Neuronal stem cell (in vitro differentiated cells): Measurements from ENCODE around the gene KIAA2012.

Experiments used
- DNase-seq: peaks from one replicate; pipeline ENCODE4 v3.0.0-alpha.2; 2013; ENCODE audit warnings: low spot score
- H2AFZ ChIP-seq: one replicate; pipeline ENCODE4 v1.6.1; 2013; ENCODE audit warnings: mild to moderate bottlenecking, low read length, inconsistent platforms
- H2AK5ac ChIP-seq: 2 replicates; pipeline ENCODE4 v1.6.1; 2013; ENCODE audit warnings: low read depth, mild to moderate bottlenecking, inconsistent platforms, low read length, moderate library complexity, mixed read lengths
- H2BK120ac ChIP-seq: 2 replicates; pipeline ENCODE4 v1.6.1; 2013; ENCODE audit warnings: low read depth, mild to moderate bottlenecking, inconsistent platforms, low read length, moderate library complexity, mixed read lengths
- H2BK12ac ChIP-seq: one replicate; pipeline ENCODE4 v1.6.1; 2013; ENCODE audit warnings: low read length, inconsistent platforms
- H2BK15ac ChIP-seq: 2 replicates; pipeline ENCODE4 v1.6.1; 2013; ENCODE audit warnings: mild to moderate bottlenecking, low read length, inconsistent platforms, mixed read lengths
- H2BK5ac ChIP-seq: one replicate; pipeline ENCODE4 v1.6.1; 2013; ENCODE audit warnings: inconsistent platforms, mild to moderate bottlenecking, low read length, moderate library complexity
- H3K14ac ChIP-seq: one replicate; pipeline ENCODE4 v1.6.1; 2013; ENCODE audit warnings: low read length, inconsistent platforms
- H3K18ac ChIP-seq: 2 replicates; pipeline ENCODE4 v1.6.1; 2013; ENCODE audit warnings: low read length, inconsistent platforms
- H3K23ac ChIP-seq: 2 replicates; pipeline ENCODE4 v1.6.1; 2013; ENCODE audit warnings: low read depth, mild to moderate bottlenecking, mixed read lengths, low read length, inconsistent platforms; ENCODE audit not compliant: poor library complexity
- H3K27ac ChIP-seq: replicated peaks from 3 replicates; pipeline ENCODE4 v1.5.1; 2013; ENCODE audit warnings: low read length, inconsistent platforms
- H3K27me3 ChIP-seq, 3 experiments: 2 replicates each; pipeline ENCODE4 v1.6.1; 2013; ENCODE audit warnings: low read length in 3 of 3, mild to moderate bottlenecking in 2 of 3, inconsistent platforms in 1 of 3, low read depth in 1 of 3, mixed read lengths in 1 of 3, moderate library complexity in 1 of 3; ENCODE audit not compliant: control insufficient read depth in 3 of 3, insufficient read depth in 3 of 3
- H3K36me3 ChIP-seq, 2 donors: replicated peaks in 1 of 2; 2 replicates each; pipeline ENCODE4 v1.6.1; 2013; ENCODE audit warnings: low read length in 2 of 2; ENCODE audit not compliant: control insufficient read depth in 2 of 2, insufficient read depth in 2 of 2
- H3K4ac ChIP-seq: 2 replicates; pipeline ENCODE4 v1.6.1; 2013; ENCODE audit warnings: inconsistent platforms, mild to moderate bottlenecking, low read length, moderate library complexity
- H3K4me1 ChIP-seq, 2 donors: 1 replicate in 1 of 2; 2 replicates in 1 of 2; pipeline ENCODE4 v1.6.1; 2013; ENCODE audit warnings: low read length in 2 of 2, low read depth in 1 of 2; ENCODE audit not compliant: control insufficient read depth in 2 of 2, insufficient read depth in 1 of 2
- H3K4me2 ChIP-seq: one replicate; pipeline ENCODE4 v1.6.1; 2013; ENCODE audit warnings: mild to moderate bottlenecking, low read length, inconsistent platforms; ENCODE audit not compliant: insufficient read depth, poor library complexity, severe bottlenecking
- H3K4me3 ChIP-seq, 2 donors: 2 replicates each; pipeline ENCODE4 v1.5.1; 2013; ENCODE audit warnings: low read length in 2 of 2, mild to moderate bottlenecking in 2 of 2, inconsistent platforms in 1 of 2, moderate library complexity in 1 of 2
- H3K79me1 ChIP-seq: one replicate; pipeline ENCODE4 v1.6.1; 2013; ENCODE audit warnings: low read depth, mild to moderate bottlenecking, inconsistent platforms, low read length, moderate library complexity
- H3K9ac ChIP-seq: one replicate; pipeline ENCODE4 v1.6.1; 2013; ENCODE audit warnings: mild to moderate bottlenecking, low read depth, low read length, inconsistent platforms; ENCODE audit not compliant: poor library complexity
- H3K9me3 ChIP-seq, 2 donors: replicated peaks in 1 of 2; 2 replicates each; pipeline versions ENCODE3 to v1.6.1; 2013; ENCODE audit warnings: low read length in 2 of 2, mild to moderate bottlenecking in 2 of 2, inconsistent platforms in 1 of 2, low read depth in 1 of 2, mixed read lengths in 1 of 2, moderate library complexity in 1 of 2; ENCODE audit not compliant: control insufficient read depth in 2 of 2, insufficient read depth in 1 of 2
- H4K8ac ChIP-seq: one replicate; pipeline ENCODE4 v1.6.1; 2013; ENCODE audit warnings: low read depth, mild to moderate bottlenecking, inconsistent platforms, low read length, moderate library complexity
- H4K91ac ChIP-seq: one replicate; pipeline ENCODE4 v1.6.1; 2013; ENCODE audit warnings: low read length, low read depth, mild to moderate bottlenecking, inconsistent platforms; ENCODE audit not compliant: poor library complexity
- WGBS, 2 donors: extraction: QIAGEN DNeasy Blood & Tissue Kit; methylation state at CpG; one replicate each; pipeline ENCODE4 v1.1.7; 2013; ENCODE audit warnings: missing lambda C conversion rate in 2 of 2, mixed read lengths in 1 of 2; ENCODE audit not compliant: insufficient read length in 2 of 2, insufficient replicate concordance in 1 of 2; ENCODE audit errors: extremely low coverage in 2 of 2; 5-methylcytosine and 5-hydroxymethylcytosine counted together

Gene KIAA2012

GRCh38 chr2:202056611-202057010 lies 16.4 kb upstream of the KIAA2012 start:
- Histone ChIP-seq H3K79me1 (no peaks in the 10 kb centered on the region), H2AFZ (no peak overlapping the region), H4K8ac (no peak overlapping the region), H3K27me3 (no peaks in the 10 kb centered on the region), H3K23ac (no peak overlapping the region), H2BK15ac (no peak overlapping the region), H3K27ac (no peak overlapping the region), H3K9me3 (no peaks in the 10 kb centered on the region), H3K4me3 (no peak overlapping the region), H3K18ac (no peak overlapping the region), H3K4ac (no peak overlapping the region), H3K14ac (no peak overlapping the region), H4K91ac (no peak overlapping the region), H3K9ac (no peak overlapping the region), H3K36me3 (no peaks in the 10 kb centered on the region), H2AK5ac (no peak overlapping the region), H2BK120ac (no peak overlapping the region), H3K4me1 (peaks cover 5 to 7% of the 10 kb centered on the region in 2 donors), H2BK5ac (no peak overlapping the region), H2BK12ac (no peak overlapping the region), H3K4me2 (no peak overlapping the region)
- DNase-seq, result no peak
- WGBS, 2 donors, result no CpG with 5 or more reads among the region's 2 CpGs

- no peaks in the 10 kb centered on the region for H3K79me1 ChIP-seq
- no peak for DNase-seq
These were observed 12.8 kb upstream of the KIAA2012 start for GRCh38 chr2:202060218-202060617.

GRCh38 chr2:202061695-202062094 lies 11.4 kb upstream of the KIAA2012 start:
- no peak for DNase-seq
- no peaks in the 10 kb centered on the region for H3K9me3 ChIP-seq
- H3K36me3 ChIP-seq, result no peaks in the 10 kb centered on the region
- no peak overlapping the region for H2AFZ ChIP-seq
- no peak overlapping the region for H3K18ac ChIP-seq
- H3K14ac ChIP-seq, result no peak overlapping the region
- H4K91ac ChIP-seq, result no peak overlapping the region
- no peak overlapping the region for H3K4me3 ChIP-seq
- H2BK15ac ChIP-seq, result no peak overlapping the region
- H3K4me2 ChIP-seq, result no peak overlapping the region
- H3K27me3 ChIP-seq, result no peaks in the 10 kb centered on the region
- no peak overlapping the region for H3K4ac ChIP-seq
- no peak overlapping the region for H2BK5ac ChIP-seq
- no peak overlapping the region for H2BK12ac ChIP-seq
- H3K23ac ChIP-seq, result no peak overlapping the region
- no peak overlapping the region for H2AK5ac ChIP-seq
- H3K27ac ChIP-seq, result no peak overlapping the region
- H3K4me1 ChIP-seq, result peaks cover 8 to 18% of the 10 kb centered on the region in 2 donors
- no peaks in the 10 kb centered on the region for H3K79me1 ChIP-seq
- H2BK120ac ChIP-seq, result no peak overlapping the region
- H4K8ac ChIP-seq, result no peak overlapping the region
- no CpG with 5 or more reads among the region's 2 CpGs for WGBS, 2 donors
- H3K9ac ChIP-seq, result no peak overlapping the region

More at GRCh38 chr2:202060218-202060617, 12.8 kb upstream of the KIAA2012 start:
- Histone ChIP-seq H2BK15ac (no peak overlapping the region), H2BK120ac (no peak overlapping the region), H2AK5ac (no peak overlapping the region), H3K27ac (no peak overlapping the region), H3K9ac (no peak overlapping the region), H3K9me3 (no peaks in the 10 kb centered on the region), H4K8ac (no peak overlapping the region), H3K23ac (no peak overlapping the region), H3K4me2 (no peak overlapping the region), H3K14ac (no peak overlapping the region), H3K36me3 (no peaks in the 10 kb centered on the region), H3K4me3 (no peak overlapping the region), H3K27me3 (no peaks in the 10 kb centered on the region), H4K91ac (no peak overlapping the region), H3K4ac (no peak overlapping the region), H2BK5ac (no peak overlapping the region), H2AFZ (no peak overlapping the region), H2BK12ac (no peak overlapping the region), H3K18ac (no peak overlapping the region), H3K4me1 (peaks cover 7 to 15% of the 10 kb centered on the region in 2 donors)
- no CpG with 5 or more reads among the region's 3 CpGs for WGBS, 2 donors

- H2BK12ac ChIP-seq, result no peak overlapping the region
- no peak overlapping the region for H3K23ac ChIP-seq
- no peaks in the 10 kb centered on the region for H3K79me1 ChIP-seq
- H3K27me3 ChIP-seq, result no peaks in the 10 kb centered on the region
- H2BK120ac ChIP-seq, result no peak overlapping the region
- H4K91ac ChIP-seq, result no peak overlapping the region
- no peak overlapping the region for H3K9ac ChIP-seq
- no peak overlapping the region for H3K14ac ChIP-seq
- no peak overlapping the region for H2BK15ac ChIP-seq
- H2AK5ac ChIP-seq, result no peak overlapping the region
- H3K9me3 ChIP-seq, result no peaks in the 10 kb centered on the region
- H3K27ac ChIP-seq, result peak overlapping the region; percentile 92
- H3K4me3 ChIP-seq, result peak overlapping the region in 1 of 2 donors; percentile 28
- DNase-seq, result peak; percentile 75
- H2AFZ ChIP-seq, result peak overlapping the region; percentile 76
- no peak overlapping the region for H2BK5ac ChIP-seq
- no CpG with 5 or more reads among the region's 3 CpGs for WGBS, 2 donors
- H3K36me3 ChIP-seq, result no peaks in the 10 kb centered on the region
- H3K4me2 ChIP-seq, result peak overlapping the region; percentile 60
- H4K8ac ChIP-seq, result no peak overlapping the region
- H3K4ac ChIP-seq, result no peak overlapping the region
- peak overlapping the region; percentile 6 for H3K18ac ChIP-seq
- peaks cover 8 to 18% of the 10 kb centered on the region in 2 donors for H3K4me1 ChIP-seq
These were observed 8.7 kb upstream of the KIAA2012 start for GRCh38 chr2:202064171-202064880.
